Measurements from ENCODE around the gene TAMALIN. TPM values are rescaled to one million over a fixed set of nuclear protein-coding genes. Genes with fewer than 3 reads are reported as not detected.

TAMALIN gene
- total RNA-seq, 2 experiments from 2014 or later = 495 to 525 TPM

GRCh38 chr12:52010692-52011601, 4.2 kb downstream of the TAMALIN start:
- peaks cover 32% of the 10 kb centered on the region for H3K36me3 ChIP-seq (ENCODE audit: insufficient read depth, low read length)
- Mint-ChIP-seq H3K4me3 (peak overlapping the region; percentile 15), H3K9me3 (no peaks in the 10 kb centered on the region), H3K27ac (peak overlapping the region; percentile 9), H3K36me3 (ENCODE audit: low read depth) (peaks cover 66% of the 10 kb centered on the region), H3K27me3 (no peaks in the 10 kb centered on the region), H3K4me1 (ENCODE audit: low read depth) (peaks cover 17% of the 10 kb centered on the region)
- peaks cover 29% of the 10 kb centered on the region for H3K4me1 ChIP-seq (ENCODE audit: insufficient read depth, low read length)
- H3K27me3 ChIP-seq (ENCODE audit: control insufficient read depth in 1 of 2, insufficient read depth in 2 of 2, low read length in 2 of 2) = no peaks in the 10 kb centered on the region
- no peak overlapping the region for H3K4me3 ChIP-seq (ENCODE audit: low read length)
- POLR2A ChIA-PET = interaction anchor here (5.8 kb wide), 1 partner anchor 11 kb away, joined by 73 read pairs; no protein-coding TSS in a partner anchor
- peaks cover 0 to 4% of the 10 kb centered on the region in 2 experiments for H3K9me3 ChIP-seq (ENCODE audit: control insufficient read depth in 1 of 2, insufficient read depth in 1 of 2, low read length in 2 of 2)
- CTCF ChIA-PET = interaction anchor here (1.2 to 10.8 kb wide), 2 partner anchors 11 to 18 kb away, joined by 3 to 184 read pairs; no protein-coding TSS in a partner anchor
- no peak overlapping the region for H3K27ac ChIP-seq (ENCODE audit: low read depth in 1 of 2, low read length in 2 of 2)
- intact Hi-C loops (cut with DNase I, micrococcal nuclease) = no loop called here
- no peak for TF ChIP-seq CTCF (IDR thresholded peaks at IDR 0.05)
- DNase-seq (peak in 1 of 14 experiments; percentile 38), ATAC-seq (ENCODE audit: poor library complexity) (no peak)

GRCh38 chr12:52011602-52012214, 5.0 kb downstream of the TAMALIN start:
- Histone ChIP-seq H3K27ac (ENCODE audit: low read depth in 1 of 2, low read length in 2 of 2) (no peak overlapping the region), H3K27me3 (ENCODE audit: control insufficient read depth in 1 of 2, insufficient read depth in 2 of 2, low read length in 2 of 2) (no peaks in the 10 kb centered on the region), H3K36me3 (ENCODE audit: insufficient read depth, low read length) (peaks cover 32% of the 10 kb centered on the region), H3K4me1 (ENCODE audit: insufficient read depth, low read length) (peaks cover 22% of the 10 kb centered on the region), H3K9me3 (ENCODE audit: control insufficient read depth in 1 of 2, insufficient read depth in 1 of 2, low read length in 2 of 2) (peaks cover 0 to 4% of the 10 kb centered on the region in 2 experiments), H3K4me3 (ENCODE audit: low read length) (no peak overlapping the region)
- intact Hi-C loops (cut with DNase I, micrococcal nuclease) = no loop called here
- Mint-ChIP-seq H3K4me3 (peak overlapping the region; percentile 25), H3K27ac (no peak overlapping the region), H3K4me1 (ENCODE audit: low read depth) (peaks cover 11% of the 10 kb centered on the region), H3K27me3 (no peaks in the 10 kb centered on the region), H3K36me3 (ENCODE audit: low read depth) (peaks cover 74% of the 10 kb centered on the region), H3K9me3 (no peaks in the 10 kb centered on the region)
- POLR2A ChIA-PET = no interaction called here
- TF ChIP-seq CTCF (IDR thresholded peaks at IDR 0.05) = no peak
- DNase-seq (no peak), ATAC-seq (ENCODE audit: poor library complexity) (no peak)
- CTCF ChIA-PET = interaction anchor here (0.9 to 10.8 kb wide), 2 partner anchors 8 to 10 kb away, joined by 3 to 184 read pairs; no protein-coding TSS in a partner anchor

- POLR2A ChIA-PET = no interaction called here
- H3K27ac Mint-ChIP-seq = peak overlapping the region; percentile 56
These were observed 7.0 kb downstream of the TAMALIN start for GRCh38 chr12:52013626-52014310.

More at GRCh38 chr12:52013626-52014310, 7.0 kb downstream of the TAMALIN start:
- Mint-ChIP-seq H3K9me3 (no peaks in the 10 kb centered on the region), H3K27me3 (no peaks in the 10 kb centered on the region), H3K4me1 (ENCODE audit: low read depth) (peaks cover under 1% of the 10 kb centered on the region), H3K4me3 (peak overlapping the region; percentile 1), H3K36me3 (ENCODE audit: low read depth) (peaks cover 68% of the 10 kb centered on the region)
- H3K27me3 ChIP-seq (ENCODE audit: control insufficient read depth in 1 of 2, insufficient read depth in 2 of 2, low read length in 2 of 2) = no peaks in the 10 kb centered on the region
- intact Hi-C loops (cut with DNase I, micrococcal nuclease) = no loop called here
- no peak overlapping the region for H3K27ac ChIP-seq (ENCODE audit: low read depth in 1 of 2, low read length in 2 of 2)
- peaks cover 0 to 4% of the 10 kb centered on the region in 2 experiments for H3K9me3 ChIP-seq (ENCODE audit: control insufficient read depth in 1 of 2, insufficient read depth in 1 of 2, low read length in 2 of 2)
- peaks cover 4% of the 10 kb centered on the region for H3K4me1 ChIP-seq (ENCODE audit: insufficient read depth, low read length)
- H3K36me3 ChIP-seq (ENCODE audit: insufficient read depth, low read length) = peaks cover 32% of the 10 kb centered on the region
- ATAC-seq (ENCODE audit: poor library complexity) (peak; percentile 6), DNase-seq (no peak)
- TF ChIP-seq CTCF (IDR thresholded peaks at IDR 0.05) = no peak
- no peak overlapping the region for H3K4me3 ChIP-seq (ENCODE audit: low read length)
- CTCF ChIA-PET = interaction anchor here (1.0 kb wide), 1 partner anchor 10 kb away, joined by 4 read pairs; no protein-coding TSS in a partner anchor
